T-helper 1 cell treated with Interleukin-12 subunit alpha and Interleukin-12 subunit beta and Interleukin-4 antibody, amounts not matched to agents 30 ng/mL and 1 ng/mL, for 36 hours (primary cell): ENCODE data around the gene PAK2. TPM values are rescaled to one million over a fixed set of nuclear protein-coding genes. Genes with fewer than 3 reads are reported as not detected.
"Not testable (repeated sequence)": the region's sequence is repeated elsewhere in the genome, so short reads cannot be mapped to it uniquely, and the experiment has no call there.

ENCODE experiments used
- intact Hi-C: fragments of 100-400 bp; cut with micrococcal nuclease; formaldehyde crosslinking; loops from one replicate; pipeline ENCODE4 v1.15.1; 2024
- total RNA-seq: library from RNA; stranded (reverse); gene quantifications from 2 replicates; pipeline ENCODE4 v1.2.3, GENCODE V29; 2022

Gene PAK2
- total RNA-seq, 1 donor from 2014 or later: 97.7 TPM

DNA sequence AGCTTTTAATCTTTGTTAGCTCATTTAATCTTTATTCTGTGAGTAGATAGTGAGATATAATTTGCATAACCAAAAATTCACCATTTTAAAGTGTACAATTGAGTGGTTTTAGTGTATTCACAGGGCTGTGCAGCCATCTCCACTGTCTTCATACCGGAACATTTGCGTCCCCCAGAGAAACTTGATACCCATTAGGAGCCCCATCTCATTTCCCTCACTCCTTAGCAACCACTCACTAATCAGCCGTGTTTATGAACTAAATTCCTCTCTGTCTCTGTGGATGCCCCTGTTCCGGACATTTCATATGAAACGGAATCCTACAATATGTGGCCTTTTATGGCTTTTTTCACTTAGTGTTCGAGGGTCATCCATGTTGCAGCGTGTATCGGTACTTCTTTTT, 38.2 kb downstream of the PAK2 start:
- intact Hi-C loops: no loop called here

DNA sequence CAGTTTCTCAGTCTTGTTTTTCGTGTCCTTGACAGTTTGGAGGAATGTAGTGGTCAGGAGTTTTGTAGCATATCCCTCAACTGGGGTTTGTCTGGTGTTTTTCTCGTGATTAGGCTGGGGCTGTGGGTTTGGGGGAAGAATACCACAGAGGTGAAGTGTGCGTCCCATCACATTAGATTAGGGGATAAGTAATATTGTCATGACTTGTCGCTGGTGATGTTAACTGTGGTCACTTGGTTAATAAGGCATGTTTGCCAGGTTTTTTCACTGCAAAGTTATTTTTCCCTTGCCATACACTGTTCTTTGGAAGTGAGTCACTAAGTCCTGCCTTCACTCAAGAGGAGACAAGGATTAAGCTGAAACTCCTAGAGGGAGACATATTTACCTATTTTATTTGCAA, 39.1 kb downstream of the PAK2 start:
- intact Hi-C loops: no loop called here

DNA sequence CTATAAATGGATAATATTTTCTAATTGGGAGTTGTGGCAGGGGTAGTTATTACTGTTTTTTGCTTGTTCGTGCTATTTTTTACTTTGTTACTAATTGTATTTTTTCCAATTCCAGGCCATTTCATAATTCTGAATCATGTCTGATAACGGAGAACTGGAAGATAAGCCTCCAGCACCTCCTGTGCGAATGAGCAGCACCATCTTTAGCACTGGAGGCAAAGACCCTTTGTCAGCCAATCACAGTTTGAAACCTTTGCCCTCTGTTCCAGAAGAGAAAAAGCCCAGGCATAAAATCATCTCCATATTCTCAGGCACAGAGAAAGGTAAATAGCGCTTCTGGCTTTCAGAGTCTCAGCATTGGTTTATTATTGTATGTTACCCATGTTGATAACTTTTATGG, 42.9 kb downstream of the PAK2 start:
- intact Hi-C loops: no loop called here

DNA sequence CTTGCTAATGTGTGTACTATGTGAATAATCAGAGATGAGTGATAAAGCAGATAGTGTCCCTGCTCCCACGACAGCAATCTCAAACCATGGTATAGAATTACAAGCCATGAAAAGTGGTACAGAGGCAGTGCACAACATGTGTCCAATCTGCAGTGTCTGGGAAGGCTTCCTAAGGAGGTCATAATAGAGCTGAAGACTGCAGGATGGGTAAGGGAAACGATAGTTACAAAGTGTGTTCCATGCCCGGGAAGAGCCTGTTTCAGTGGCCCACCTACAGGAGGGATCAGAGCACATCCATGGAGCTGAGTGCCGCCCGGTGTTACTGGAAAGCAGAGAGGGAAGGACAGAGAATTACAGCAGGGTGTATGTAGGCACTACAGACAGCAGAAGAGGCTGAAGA, 48.9 kb downstream of the PAK2 start:
- intact Hi-C loops: no loop called here

DNA sequence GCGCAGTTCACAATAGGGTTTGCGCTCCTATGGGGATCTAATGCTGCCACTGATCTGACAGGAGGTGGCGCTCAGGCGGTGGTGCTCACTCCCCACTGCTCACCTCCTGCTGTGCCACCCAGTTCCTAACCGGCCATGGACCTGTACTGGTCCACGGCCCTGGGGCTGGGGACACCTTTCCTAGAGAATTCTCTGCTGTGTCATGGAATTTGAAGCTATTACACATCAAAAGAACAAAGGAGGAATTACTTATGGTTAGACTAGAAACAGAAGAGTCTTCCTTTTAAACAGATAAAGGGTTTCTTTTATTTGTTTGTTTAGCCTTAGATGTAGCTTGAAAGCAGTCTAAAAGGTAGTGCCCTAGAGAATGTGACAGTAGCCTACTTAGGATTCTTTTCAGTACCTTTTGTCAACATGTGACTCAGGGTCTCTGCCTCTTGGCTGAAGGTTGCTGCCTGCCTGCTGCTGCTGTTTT, 50.3 kb downstream of the PAK2 start:
- intact Hi-C loops: no loop called here

DNA sequence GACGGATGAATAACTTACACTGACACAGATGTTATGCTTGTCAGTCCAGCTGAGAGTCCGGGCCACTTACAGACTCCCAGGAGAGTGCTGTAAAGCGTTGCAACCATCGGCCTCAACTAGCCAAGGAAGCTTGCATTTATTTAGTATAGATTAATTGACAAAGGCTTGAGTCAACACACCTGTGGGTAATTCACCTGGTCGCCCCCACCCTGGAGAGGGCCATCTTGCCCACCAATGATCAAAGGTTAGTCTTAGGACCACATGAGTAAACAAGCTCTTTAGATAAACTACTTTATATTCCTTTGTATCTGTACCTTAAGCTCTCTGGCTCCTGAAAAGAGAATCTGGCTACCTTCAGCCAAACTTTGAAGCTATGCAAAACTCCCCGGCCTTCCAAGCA, 51.0 kb downstream of the PAK2 start:
- intact Hi-C loops: no loop called here

DNA sequence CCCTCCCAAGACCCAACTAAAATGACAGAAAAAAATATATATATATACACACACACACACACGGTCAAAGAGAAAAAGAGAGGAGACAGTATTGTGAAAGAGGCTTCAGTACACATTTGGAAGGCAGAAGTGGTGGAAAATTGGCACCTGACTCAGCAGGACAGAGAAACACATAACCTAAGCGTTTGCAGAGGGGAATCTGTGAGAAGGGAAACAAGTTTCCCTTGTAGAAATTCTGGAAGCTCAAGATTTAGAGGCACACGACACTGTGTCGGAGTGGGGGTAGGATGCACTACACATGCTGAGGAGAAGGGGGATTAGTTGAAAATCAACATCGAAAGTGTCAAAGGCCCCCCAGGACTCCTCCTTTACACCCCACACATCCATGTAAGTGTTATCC, 53.1 kb downstream of the PAK2 start:
- intact Hi-C loops: no loop called here

DNA sequence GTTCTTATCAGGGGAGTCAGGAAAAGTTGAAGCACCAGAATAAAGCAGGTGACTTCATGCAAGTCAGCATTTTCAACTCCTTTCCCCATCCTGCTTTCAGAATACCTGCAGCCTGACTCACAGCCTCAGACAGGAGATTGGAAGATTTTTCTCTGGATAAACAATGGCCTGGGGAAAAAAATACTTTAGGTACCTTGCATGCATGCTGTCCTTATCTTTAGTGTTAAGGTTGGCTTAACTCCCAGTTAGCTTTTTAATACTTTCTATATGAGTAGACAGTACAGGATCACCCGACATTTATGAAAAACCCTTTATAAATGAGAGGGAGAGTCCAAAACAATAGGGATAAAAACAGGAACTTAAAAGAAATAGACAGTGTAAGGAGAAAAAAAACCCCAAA, 53.6 kb downstream of the PAK2 start:
- intact Hi-C loops: no loop called here

DNA sequence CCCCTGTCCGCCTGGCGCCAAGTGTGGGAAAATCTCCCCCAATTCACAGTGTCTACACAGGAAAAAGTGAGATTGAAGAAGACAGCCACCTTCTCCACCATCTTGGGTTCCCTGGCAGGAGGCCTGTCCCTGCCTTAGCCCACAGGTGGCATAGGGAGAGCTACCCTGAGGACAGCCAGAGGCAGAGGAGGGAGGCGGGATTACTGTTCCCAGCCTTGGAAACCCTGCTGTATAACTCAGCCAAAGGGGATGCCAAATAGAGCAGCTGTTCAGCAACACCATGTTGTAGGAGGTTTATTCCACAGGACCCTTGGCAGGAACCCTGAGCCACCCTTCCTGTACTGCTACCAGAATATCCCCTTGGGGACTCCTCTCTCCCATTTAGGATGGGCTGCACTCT, 54.8 kb downstream of the PAK2 start:
- intact Hi-C loops: no loop called here

DNA sequence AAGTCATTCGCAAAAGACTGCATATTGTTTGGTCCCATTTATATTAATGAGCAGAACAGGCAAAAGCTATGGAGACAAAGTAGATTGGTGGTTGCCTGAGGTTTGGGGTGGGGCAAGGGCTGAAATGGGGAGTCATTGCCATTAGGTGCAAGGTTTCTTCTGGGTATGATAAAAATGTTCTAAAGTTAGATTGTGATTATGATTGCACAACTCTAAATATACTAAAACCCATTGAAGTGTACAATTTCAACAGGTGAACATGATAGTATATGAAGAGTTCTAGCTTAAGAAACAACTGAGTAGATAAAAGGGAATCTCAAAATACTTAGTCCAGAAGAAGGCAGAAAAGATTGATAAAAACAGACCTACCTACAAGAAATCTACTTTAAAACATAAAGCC, 56.7 kb downstream of the PAK2 start:
- intact Hi-C loops: no loop called here

DNA sequence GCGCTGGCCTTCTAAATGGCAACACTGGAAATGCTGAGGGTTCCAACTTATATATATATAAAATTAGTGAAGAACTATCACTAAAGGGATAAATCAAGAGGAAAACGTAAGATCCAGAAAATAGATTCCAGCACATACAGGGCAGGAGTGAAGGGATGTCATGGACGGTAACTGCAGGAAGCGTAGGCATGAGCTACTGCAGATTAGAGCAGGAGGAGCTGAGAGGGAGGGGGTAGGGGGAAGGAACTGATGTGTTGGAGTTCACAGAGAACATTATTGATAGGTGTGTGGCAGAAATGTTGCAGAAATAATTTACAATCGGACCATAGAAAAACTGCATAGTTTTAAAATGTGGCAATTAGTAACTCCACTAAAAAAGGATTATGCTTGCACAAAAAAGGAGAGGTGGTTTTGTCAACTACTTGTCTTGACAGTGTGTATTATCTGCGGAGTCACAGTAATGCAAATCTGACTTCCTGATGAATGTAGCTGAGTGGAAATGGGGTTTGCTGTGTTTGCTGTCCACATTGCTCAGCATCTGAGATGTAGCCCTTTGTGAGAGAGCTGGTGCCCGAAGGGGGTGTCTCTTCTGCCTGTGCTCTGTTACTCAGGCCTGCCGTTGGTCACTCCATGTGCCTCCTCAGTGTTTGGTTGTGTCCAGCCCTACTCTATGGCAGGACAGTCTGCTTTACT, 61.2 kb downstream of the PAK2 start:
- intact Hi-C loops: no loop called here

DNA sequence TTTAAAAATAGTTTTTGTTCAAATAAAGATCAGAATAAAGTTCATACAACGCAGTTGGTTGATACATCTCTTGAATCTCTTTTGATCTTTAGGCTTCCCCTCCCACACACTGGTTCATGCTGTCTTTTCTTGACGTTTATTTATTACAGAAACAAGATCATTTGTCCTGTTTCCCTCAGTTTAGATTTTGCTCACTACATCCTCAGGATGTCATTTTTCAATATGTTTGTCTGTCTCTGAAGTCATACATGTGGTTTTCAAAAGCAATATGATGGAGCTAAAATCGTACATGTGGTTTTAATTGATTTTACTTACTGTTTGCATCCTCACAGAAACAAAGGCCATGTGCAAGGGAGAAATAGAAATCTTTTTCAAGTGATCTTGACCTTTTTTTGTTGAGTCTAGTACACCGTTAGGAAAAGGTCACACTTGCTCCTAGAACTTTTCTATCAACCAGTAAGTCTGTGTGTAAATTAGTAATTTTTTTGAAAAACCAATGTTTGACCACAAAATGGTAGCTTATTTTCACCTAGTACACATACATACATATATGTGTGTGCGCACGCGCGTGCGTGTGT, 64.3 kb downstream of the PAK2 start:
- intact Hi-C loops: loop anchor here (1.0 kb wide), 1 partner anchor 64 kb away; no protein-coding TSS in a partner anchor

DNA sequence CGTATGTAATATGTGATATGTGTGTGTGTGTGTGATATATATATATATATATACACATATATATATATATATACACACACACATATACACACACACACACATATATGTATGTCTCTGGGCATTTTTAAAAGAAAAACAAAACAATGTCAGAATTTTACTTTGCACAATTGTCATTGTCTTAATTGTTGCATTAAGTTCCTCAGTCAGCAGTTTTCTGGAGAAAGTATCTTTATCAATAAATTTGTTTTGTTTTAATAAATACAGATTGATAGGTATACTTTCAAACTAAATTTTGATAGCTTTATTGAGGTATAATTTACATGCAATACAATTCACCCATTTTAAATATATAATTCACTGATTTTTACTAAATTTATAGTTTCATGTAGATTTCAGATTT, 65.1 kb downstream of the PAK2 start:
- intact Hi-C loops: loop anchor here (1.0 kb wide), 1 partner anchor 64 kb away; no protein-coding TSS in a partner anchor

DNA sequence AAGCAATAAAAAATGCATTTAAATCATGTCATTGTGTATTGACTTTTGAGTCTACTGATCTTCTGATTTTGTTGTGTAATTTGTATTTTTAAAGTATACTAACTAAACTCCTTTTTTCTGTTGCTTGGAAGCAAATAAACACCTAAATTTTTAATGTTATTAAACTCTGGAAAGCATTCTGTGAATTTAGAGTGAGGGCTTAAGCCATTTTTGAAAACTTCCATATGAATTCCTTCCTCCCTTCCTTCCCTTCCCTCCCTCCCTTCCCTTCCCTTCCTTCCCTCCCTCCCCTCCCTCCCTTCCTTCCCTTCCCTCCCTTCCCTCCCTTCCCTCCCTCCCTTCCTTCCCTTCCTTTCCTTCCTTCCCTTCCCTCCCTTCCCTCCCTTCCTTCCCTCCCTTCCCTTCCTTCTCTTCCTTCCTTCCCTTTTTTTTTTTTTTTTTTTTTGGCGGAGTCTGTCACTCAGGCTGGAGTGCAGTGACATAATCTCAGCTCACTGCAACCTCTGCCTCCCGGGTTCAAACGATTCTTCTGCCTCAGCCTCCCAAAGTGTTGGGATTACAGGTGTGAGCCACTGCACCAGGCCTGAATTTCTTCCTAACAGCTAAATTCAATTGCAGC, 71.4 kb downstream of the PAK2 start:
- intact Hi-C loops: no loop called here

DNA sequence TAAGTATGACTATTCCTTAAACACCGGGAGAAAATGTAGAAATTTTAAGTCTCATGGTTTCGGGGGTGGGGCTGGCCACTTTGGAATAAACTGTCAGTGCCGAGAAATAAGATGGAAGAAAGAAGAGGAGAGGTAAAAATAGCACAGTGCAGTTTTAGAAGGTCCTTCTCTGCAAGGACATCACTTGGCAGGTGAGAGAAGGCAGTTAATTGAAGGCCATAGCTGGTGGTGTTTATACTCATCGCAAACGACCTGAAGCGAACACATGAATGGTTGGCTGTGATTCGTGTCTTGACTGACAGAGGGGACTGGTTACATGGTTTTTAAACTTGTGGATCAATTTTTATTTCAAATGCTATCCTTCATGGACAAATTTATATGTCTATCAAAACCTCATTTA, 73.2 kb downstream of the PAK2 start:
- intact Hi-C loops: no loop called here

DNA sequence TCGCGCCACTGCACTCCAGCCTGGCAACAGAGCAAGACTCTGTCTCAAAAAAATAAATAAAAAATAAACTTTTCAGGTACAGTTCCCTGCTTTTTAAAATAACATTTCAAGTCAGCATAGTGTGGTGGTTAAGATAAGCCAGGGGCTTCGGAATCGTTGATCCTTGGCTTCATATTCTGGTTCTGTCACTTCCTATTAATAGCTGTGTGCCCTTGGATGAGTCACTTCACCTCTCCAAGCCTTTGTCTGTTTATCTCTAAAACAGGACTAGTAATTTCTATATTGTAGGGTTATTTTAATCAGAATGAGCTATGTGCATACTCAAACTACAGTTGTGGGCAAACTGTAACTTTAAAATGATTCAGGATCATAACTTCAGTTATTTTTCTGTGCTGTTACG, 74.2 kb downstream of the PAK2 start:
- intact Hi-C loops: no loop called here

DNA sequence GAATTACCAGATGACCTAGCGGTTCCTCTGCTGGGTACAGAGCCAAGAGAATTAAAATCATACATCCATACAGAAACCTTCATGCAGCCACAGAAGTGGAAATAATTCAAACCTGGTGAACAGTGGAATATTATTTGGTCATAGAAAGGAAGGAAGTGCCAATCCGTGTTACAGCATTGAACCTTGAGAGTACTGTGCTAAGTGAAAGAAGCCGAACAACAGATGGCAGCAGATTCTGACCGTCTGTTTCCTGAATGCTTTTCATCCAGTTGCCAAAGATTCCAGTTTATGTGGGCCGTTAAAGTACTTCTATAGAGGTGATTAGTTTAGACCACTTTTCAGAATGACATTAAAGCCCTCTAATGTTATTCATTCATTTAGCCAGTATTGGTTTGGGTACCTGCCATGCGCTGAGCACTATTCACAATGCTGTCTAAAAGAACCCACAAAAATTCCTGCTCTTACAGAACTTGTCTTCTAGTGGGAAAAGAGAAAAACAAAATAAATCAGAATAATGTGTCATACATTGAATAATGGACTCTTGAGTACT, 82.2 kb downstream of the PAK2 start:
- intact Hi-C loops: no loop called here

DNA sequence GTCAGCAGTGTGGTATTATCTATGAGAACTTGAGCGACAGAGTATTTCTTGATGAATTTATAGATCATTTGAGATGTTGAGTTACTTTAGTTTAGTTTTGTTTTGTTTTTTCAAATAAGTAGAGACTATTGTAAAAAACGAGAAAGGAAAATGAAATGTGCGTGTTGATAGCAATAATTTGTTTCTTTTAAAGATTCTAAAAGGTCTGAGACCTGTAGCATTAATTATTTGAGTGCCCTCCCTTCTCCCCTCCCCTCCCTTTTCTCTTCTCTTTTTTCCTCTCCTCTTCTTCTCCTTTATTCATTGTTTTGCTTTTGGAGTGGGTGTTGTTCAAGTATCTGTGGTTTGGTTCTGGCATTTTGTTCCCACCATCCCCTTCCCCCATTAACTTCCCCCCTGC, 90.0 kb downstream of the PAK2 start:
- intact Hi-C loops: not testable (repeated sequence)

DNA sequence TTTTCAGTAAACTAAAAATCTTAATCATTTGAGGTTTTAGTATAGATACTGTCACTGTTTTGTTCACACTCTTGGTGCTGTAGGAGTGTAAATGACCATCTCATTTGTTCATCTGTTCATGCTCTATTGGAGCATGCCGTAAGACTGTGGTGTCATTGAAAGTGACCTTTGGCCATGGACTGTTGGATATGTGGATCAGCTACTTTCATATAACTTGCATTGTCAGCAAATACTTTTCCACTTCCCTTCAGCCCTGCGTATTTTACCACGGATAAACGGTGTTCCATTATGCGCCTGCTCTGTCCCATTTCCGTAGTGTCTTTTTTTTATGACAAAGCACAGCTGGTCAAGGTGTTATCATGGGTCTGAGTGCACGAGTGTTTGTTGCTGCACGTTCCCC, 95.4 kb downstream of the PAK2 start:
- intact Hi-C loops: no loop called here

DNA sequence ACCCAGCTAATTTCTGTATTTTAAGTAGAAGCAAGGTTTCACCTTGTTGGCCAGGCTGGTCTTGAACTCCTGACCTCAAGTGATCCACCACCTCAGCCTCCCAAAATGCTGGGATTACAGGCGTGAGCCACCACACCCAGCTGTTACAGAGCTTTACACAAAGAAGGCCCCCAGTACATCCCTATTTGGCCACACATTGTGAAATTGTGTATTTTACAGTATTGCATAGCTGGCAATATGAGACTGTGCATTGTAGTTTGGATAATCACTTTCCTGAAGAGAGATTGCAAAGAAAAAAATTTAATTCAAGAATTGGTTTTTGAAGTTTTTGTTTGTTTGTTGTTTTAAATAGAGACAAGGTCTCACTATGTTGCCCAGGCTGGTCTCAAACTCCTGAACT, 97.0 kb downstream of the PAK2 start:
- intact Hi-C loops: loop anchor here (1.0 kb wide), 1 partner anchor 227 kb away; no protein-coding TSS in a partner anchor

DNA sequence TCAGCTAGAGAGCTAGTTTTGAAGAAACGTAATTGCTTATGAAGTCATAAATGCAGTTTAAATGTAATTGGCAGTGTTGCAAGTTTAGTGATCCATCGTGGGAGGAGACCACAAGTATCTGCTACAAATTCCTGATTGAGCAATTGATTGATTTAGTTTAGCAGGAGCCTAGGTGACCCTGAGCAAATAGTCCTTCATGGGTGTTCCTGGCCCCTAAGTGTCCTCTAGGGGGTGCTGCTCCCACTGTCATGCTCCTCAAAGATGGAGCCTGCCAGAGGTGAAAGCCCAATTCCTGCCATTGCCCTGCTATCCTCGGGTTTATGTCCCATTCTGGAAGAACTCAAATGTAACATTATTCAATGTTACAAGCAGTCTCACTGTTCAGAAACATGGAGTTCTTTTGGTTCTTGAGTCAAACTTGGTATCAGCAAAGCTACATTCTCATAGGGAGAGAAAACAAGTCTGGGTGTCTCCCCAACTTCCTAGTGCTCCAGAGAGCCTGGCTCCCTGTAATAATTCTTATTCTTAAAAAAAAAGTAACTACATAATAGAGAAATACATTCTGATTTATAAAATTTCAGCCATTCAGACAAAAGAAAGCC, 98.3 kb downstream of the PAK2 start:
- intact Hi-C loops: loop anchor here (1.0 kb wide), 6 partner anchors 29 to 349 kb away; partner anchors contain the start of genes MELTF, NCBP2 and SENP5

DNA sequence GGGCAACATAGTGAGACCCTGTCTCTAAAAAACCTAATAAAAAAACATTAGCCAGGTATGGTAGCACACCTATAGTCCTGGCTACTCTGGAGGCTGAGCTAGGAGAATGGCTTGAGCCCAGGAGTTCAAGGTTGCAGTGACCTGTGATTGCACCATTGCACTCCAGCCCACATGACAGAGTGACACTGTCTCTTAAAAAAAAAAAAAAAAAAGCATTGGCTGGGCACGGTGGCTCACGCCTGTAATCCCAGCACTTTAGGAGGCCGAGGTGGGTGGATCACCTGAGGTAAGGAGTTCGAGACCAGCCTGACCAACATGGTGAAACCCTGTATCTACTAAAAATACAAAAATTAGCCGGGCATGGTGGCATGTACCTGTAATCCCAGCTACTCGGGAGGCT, 99.7 kb downstream of the PAK2 start:
- intact Hi-C loops: not testable (repeated sequence)
